ENCODE results near the gene EIPR1.

Gene EIPR1

DNA sequence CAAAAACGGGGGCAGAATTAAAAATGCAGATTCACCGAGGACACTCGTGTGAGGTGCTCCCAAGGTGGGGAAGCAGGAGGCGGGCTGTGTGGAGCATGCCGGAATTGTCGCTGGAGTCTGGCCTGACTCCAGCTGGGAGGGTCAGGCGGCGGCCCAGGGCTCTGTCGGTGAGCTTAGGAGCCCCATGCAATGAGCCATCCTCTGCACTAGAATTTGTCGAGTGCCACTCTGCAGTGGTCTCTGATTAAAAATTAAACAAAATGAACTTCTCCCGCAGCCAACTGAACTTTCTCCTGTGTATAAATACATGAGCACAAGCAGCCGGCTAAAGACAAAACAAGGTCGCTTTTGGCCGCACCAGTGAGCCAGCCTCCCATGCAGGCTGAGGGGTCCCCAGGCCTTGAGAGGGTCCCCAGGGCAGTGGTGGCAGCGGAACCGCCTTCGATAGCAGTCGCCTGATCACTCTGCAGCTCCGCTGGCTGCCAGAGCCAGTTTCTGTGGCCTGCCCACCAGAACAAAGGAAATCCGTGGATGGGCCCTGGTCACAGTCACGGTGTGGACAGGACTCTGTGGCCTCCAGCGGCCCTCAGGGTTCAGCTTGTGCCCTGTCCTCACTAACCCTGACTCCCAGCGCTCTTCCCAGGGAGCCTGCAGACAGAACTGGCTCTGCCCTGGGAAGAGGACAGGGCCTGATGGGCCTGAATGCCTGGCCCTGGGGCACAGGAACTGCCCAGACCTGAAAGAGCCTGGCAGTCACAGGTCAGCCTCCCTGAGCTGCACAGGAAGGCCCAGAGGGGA, 201.3 kb downstream of the EIPR1 start:
- no peak for DNase-seq (ENCODE audit: low read depth, low spot score)

DNA sequence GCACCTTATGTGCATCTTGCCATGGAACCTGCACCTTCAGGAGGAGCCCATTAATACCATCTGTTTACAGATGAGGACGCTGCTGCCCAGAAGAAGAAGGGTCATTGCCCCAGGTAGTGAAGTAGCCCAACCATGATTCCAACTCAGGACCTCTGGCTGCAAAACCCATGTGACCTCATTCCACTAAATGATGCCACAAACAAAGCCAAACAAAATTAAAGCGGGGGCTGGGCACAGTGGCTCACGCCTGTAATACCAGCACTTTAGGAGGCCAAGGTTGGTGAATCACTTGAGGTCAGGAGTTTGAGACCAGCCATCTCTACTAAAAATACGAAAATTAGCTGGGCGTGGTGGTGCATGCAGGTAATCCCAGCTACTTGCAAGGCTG, 202.1 kb downstream of the EIPR1 start:
- no peak for DNase-seq (ENCODE audit: low read depth, low spot score)

DNA sequence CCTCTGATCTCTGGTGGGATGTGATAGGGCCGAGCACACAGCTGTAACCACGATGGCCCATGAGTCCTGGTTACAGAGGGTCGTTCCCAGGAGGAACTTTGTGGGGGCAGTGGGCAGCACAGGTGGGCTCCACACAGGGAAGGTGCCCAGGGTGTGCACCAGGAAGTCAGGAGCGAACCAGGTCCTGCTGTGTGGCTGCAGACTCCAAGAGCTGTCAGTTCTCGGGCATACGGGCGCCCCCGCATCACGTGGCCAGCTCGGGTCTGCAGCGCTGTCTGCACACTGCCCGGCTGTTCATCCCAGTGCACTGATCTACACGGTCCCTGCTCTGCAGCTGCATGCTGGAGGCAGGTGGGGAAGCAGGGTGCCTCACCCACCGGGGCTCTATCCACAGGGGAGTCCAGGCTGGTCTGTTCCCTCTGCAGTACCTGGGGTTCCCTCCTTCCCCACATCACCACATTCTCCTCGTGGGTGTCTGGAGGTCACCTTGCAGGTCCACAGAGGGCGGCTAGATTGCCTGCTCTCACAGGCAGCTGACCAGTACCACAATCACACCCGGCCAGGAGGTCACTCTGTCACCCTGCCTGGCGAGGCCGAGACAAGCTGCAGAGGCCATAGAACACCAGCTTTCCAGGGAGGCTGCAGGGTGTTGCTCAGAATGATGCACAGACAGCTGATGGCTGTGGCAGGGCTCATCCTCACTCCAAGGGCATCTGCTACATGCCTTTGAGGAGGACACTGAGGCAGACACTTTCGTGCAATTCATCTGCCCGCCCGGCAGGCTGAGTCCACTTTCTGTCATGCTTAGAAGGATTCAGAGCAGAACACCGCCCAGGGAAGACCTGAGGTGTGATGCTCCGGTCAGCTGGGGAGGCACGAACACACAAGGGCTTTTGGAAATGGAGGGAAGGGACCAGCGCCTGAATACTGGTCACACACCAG, 202.7 kb downstream of the EIPR1 start:
- DNase-seq (ENCODE audit: low read depth, low spot score): no peak

DNA sequence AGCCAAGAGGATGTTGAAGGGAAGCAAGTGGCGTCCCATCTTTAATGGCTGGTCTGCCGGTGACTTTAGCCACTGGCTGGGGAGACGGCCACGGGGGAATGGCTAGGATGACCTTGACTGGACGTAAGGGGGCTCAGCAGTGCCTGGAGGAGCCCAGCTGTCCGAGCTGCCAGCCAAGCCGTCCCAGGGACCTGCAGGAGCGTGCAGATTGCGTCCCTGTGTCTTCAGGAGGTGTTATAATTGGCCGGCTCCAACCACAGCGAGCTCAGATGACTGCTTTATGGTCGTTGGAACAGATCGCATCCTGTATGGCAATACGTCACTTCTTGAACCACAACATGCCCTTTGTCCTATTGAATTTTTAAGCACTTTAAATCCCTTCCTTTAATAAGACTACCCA, 204.6 kb downstream of the EIPR1 start:
- DNase-seq (ENCODE audit: low read depth, low spot score): no peak

DNA sequence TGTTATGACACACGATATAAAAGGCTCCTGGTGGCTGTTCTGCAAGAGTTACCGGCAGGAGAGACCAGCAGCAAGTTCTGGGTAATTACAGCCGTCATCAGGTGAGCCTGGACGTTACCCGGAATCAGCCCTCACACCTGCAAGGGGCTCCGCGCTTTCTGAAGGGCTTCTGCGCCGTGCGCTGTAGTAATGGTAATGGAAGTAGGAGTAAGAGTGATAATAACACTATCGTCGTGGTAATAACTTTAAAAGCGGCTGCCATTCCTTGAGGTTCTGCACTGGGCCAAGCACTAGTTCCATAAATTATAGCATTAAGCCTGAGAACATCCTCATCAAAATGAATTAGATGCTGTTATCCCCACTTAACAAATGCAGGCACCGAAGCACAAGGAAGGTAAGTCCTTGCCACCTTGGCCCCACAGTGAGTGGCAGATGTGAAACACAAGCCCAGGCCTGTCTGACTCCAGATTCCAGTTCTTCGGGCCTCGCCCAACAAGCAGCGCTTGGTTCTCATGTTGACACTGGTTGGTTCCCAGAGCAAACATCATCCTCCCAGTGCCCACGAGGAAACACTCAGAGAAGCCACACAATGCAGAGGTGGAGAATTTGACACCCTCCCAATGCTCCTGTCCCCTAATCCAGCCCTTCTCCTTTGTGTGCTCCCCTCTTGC, 205.2 kb downstream of the EIPR1 start:
- no peak for DNase-seq (ENCODE audit: low read depth, low spot score)

DNA sequence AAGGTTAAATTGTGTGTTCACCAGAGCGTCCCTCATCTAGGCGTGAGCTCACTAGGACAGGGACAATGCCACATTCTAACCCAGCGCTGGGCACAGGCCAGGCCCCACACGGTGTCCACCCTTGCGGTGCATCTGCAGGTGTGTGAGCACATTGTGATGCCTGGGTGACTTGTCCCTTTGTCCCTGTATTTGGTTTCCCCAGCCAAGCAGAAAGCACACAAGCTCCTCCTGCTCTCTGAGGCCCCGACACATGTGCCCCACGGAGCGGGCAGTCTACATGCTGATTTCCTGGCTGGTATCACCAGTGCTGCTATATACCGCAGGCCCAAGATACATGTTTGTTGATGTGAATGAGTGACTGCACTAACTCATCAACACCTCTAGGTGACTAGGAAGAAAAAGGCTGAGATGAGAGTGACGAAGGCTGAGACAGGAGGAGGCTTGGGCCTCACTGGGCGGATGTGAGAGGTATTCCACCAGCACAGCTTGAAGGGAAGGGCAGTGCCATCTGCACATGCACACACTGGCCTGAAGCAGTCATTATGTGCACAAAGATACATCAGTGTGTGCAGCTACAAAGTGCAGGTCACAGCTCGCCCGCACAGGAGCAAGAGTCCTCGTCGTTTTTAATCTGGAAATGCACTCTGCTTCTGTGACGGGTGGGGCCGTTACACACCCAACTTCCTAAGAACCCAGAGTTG, 205.9 kb downstream of the EIPR1 start:
- DNase-seq (ENCODE audit: low read depth, low spot score): no peak

DNA sequence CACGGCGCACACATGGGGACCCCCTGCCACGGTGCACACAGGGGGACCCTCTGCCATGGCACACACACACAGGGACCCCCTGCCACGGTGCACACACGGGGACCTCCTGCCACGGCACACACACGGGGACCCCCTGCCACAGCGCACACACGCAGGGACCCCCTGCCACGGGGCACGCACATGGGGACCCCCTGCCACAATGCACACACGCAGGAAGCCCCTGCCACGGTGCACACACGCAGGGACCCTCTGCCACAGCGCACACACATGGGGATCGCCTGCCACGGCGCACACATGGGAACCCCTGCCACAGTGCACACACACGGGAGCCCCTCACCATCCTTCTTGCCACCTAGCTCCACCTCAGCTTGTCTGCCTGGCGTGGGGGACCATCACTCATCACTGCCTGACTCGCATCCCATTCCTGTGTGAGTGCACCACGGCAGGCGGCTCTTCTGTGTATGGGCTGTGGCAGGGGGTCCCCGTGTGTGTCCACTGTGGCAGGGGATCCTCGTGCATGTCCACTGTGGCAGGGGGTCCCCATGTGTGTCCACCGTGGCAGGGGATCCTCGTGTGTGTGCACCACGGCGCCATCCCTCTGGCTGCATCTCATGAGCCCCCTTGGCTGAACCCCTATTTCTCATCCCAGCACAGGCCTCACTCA, 206.7 kb downstream of the EIPR1 start:
- DNase-seq (ENCODE audit: low read depth, low spot score): no peak

DNA sequence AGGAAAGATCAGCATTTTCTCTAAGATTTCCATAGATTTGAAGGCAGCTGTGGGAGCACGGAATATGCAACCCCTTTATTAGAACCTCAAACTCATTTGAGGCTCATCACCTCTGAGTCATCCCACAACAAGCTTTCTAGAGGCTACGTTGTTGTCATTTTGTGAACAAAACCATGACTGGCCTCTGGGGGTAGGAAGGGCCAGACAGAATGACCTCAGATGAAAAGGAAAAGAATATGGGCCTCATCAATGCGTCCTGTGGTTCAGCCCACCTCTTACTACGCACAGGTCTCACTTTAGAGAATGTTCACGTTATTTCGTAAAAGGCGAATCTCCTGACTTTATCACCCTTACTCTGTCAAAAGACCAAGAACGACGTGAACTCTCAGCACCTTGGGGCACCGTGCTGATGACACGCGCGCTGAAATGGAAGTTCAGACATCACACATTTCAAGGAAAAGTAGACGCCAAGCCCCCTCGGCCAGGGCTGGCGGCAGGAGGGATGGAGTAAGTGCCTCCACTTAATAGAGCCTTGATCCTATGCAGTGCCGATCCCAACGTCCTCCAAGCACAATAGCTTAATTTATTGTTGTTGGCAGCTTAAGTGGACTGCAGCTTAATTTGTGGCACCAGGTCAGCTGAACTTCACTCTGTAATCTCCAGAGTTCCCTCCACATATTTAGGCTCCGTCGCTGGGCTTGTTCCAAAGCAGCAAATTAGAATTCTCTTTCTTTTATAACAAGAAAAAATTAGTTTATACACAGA, 208.3 kb downstream of the EIPR1 start:
- no peak for DNase-seq (ENCODE audit: low read depth, low spot score)

DNA sequence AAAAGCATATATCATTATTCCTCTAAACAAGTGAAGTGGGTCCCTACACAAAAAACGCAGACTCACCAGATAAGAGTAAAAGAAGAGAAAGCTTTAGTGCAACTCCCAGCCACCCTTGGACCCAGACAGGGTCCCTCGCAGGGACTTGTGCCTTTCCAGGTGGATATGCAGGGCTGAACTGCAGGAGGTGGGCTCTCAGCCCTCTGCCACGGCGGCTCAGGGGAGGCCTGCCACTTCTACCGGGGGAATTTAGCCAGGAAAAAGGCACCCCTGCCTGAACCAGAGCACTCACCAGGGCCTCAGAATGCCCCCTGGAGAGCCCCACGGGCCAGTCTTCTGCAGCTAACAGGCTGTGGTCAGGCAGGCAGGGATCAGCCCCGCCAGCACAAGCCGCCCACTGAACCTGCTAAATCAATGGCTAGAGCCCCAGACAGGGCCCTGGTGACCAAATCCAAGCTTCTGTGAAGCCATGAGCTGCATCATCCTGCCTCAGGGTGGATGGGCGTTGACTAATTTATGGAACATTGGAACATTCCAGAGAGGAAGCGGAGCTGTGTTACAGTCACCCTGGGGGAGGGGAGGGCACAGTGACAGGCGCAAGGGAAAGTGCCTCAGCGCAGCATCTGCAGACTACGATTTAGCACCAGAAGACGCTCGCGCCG, 209.3 kb downstream of the EIPR1 start:
- DNase-seq (ENCODE audit: low read depth, low spot score): no peak

DNA sequence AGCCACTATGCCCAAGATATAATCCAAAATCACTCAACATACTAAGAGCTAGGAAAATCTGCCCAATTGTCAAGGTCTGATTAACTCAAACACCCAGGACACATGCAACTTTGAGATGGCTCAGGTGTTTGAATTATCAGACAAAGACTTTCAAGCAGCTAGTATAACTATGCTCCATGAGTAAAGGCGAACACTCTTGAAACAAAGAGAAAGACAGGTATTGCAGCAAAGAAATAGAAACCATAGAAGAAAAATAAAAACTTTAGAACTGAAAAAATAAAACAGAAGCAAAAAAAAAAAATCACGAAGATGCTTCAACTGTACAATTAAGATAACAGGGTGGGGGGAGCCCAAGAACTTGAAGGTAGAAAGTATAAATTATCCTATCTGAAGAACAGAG, 214.2 kb downstream of the EIPR1 start:
- no peak for DNase-seq (ENCODE audit: low read depth, low spot score)

DNA sequence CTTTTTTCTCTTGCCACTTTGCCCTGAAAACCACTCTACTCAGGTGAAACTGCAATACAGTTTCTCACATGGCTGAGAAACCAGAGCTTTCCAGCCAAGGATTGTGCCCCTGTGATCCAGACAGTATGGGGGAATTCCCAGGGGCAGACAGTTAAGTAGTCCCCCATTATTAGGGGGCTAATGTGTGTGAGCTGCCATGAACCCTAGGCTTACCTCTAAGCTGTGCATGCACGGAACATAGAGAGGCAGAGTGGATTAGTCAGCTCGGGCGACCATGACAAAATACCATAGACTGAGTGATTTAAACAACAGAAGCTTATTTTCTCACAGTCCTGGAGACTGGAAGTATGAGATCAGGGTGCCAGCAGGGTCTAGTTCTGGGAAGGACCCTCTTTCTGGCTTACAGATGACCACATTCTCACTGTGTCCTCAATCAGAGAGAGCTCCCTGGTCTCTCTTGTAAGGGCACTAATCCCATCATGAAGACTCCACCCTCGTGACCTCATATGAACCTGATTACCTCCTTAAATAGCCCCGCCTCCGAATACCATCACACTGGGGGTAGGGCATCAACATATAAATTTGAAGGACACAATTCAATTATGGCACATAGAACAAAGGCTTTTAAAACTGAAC, 215.1 kb downstream of the EIPR1 start:
- no peak for DNase-seq (ENCODE audit: low read depth, low spot score)

DNA sequence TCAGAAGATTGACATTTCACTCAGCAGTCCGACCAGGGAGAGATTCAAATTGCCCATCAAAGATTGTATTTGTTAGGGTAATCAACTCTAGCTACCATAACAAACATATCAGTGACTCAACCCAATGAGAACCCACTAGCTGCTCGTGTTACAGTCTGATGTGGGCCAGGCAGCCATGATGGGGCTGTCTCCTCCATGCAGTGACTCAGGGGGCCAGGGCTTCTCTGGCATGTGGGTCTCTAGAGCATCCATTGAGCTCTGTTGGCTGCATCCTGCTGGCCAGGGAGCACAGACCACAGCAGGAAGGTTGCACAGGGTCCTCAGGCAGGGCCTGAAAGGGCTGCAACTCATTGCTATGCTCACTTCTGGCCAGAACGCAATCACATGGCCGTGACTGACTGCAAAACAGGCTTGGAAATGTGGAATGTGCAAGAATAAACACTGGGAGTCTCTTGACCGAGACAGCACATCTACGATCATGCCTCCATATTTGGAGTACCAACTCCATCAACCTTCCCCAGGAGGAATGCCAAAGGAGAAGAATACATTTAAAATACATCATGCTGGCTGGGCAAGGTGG, 216.8 kb downstream of the EIPR1 start:
- no peak for DNase-seq (ENCODE audit: low read depth, low spot score)

DNA sequence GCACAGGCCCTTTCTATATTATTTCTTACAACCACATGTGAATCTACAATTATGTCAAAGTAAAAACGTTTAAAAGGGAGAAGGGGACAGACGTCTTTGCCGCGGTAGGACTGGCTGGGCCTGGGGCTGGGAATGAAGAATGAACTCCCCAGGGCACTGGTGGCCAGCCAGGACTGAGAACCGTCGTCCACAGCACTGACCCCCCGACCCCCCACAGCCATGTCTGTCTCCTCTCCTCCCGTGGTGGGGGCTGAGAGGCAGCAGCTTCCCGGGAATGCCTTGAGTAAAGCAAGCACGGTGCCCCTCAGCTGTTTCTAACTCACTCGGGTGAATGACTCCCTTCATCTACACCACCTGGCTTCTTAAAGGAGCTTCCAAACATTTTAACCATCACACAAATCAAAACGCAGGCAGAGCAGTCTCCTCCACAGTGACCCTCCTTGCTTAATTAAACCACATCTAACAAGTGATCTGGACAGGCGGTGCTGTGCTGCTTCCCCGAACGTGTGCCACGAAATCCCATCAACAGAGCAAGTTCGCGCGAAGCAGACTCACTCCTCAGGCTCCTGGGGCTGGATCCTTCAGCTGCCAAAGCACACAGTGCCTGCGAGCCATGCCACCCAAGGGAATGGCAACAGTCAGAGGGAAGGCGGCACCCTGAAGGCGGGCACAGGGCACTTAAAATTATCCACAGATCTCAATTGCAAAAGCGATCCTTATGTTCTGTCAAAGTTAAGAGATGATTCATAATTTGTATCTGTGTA, 217.7 kb downstream of the EIPR1 start:
- no peak for DNase-seq (ENCODE audit: low read depth, low spot score)

DNA sequence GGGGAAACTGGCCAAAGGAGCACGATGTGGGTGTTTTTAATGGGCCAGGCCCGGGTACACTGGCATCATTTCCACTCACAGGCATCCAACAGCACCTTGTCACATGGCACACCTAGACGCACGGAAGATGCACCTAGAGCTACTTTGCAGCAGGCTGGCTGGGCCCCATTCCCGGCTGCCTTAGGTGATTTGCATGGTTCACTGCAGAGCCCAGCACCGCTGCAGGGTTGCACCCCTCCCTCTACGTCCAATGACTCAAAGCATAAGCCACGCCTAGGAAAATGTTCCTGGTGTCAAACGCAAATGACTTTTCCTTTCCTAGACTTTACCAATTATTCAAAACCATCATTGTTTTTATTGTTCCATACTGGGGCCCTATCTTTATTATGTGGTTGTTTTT, 222.9 kb downstream of the EIPR1 start:
- no peak for DNase-seq (ENCODE audit: low read depth, low spot score)

DNA sequence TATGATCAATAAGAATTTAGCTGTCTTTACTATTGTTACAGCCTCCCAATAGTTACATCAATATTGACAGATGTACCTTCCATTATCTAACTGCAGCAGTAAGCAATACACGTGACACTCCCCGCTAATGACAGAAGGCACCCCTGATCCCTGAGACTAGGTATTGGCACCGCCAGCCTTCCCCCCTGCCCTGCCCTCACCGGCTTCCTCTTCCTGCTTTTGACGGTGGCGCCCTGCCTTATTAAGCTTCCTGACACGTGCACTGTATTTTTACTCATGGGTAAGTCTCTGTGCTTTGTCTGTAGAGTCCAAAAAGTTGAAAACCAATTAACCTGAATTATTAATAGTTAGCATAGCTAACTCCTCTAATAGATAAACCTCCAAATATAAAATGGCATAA, 223.5 kb downstream of the EIPR1 start:
- DNase-seq (ENCODE audit: low read depth, low spot score): no peak

DNA sequence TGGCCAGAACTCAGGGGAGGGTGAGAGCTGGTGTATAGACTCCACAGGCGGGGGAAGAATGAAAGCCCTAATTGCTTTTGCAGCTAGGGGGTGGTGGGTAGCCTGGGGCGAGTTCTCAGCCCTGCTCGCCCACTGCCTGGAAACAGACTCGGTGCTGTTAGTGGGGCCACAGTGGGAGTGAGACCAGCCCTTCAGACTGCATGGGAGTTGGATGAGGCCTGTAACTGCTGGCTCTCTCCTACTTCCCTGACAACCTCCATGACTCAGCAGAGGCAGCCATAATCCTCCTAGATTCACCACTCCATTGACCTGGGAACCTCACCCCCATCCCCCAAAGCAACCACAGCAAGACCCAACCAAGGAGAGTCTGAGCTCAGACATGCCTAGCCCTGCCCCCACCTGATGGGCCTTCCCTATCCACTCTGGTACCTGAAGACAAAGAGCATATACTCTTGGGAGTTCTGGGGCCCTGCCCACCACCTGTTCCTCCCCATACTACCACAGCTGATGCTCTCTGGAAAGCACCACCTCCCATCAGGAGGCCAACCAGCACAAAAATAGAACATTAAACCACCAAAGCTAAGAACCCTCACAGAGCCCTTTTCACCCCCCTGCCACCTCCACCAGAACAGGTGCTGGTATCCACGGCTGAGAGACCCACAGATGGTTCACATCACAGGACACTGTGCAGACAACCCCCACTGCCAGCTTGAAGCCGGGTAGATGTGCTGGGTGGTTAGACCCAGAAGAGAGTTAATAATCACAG, 226.3 kb downstream of the EIPR1 start:
- no peak for DNase-seq (ENCODE audit: low read depth, low spot score)

DNA sequence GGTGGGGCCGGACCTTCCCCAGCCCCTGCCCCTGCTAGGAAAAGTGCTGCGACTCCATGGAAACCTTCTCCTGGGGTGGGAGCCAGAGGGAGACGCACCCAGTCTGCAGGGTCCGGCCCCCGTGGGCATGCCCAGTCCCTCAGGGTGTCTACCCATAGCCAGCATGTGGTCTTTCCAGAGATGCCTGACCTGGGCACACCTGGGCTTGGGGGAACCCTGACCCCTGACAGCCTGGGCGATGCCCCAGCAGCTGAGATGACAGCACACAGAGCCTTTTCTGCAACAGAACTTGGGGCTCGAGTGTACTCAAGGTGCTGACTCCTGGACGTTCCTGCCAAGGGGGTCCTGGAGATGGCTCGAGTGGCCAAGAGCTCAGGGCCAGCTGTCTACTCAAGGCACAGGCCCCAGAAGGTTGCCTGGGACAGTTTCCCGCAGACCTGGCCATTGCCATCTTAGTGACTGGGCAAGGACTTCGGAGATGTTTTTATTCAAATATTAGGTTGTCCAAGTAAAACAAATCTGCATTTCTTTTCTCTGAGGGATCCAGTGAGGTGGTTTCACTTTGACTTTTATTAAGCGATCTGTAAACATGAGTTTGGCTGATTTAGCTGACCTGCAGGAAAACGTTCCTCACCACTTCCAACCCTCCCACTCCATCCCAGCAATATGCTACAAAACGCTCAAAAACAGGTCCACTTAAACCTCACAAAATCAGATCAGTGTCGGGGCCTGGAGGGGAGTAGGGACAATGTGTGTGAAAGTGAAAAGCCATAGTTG, 228.0 kb downstream of the EIPR1 start:
- DNase-seq (ENCODE audit: low read depth, low spot score): no peak

All from activated naive CD8-positive, alpha-beta T cell treated with anti-CD3 and anti-CD28 coated beads, Interleukin-2, amount 50 U/mL, for 16 hours (primary cell).